HepG2 (cell line): Measurements from ENCODE around the gene COPE. TPM values are rescaled to one million over a fixed set of nuclear protein-coding genes. Genes with fewer than 3 reads are reported as not detected.
A peak's percentile ranks its signal among the peaks of the same experiment; 100 is the strongest.

Experiments used
- ATAC-seq: fragments of 200-7000 bp; cut with Tn5 transposase; 3 replicates; pipeline ENCODE4 v1.9.1; 2020; ENCODE audit warnings: mild to moderate bottlenecking, moderate library complexity
- BruUV-seq: library from RNA; stranded (reverse); fragments of 400-500 nt; replicated peaks from 2 replicates; lab custom pipeline; 2021; lab: Mats Ljungman, UMichigan
- CTCF ChIA-PET: fragments of 300-600 bp; formaldehyde crosslinking; extraction: SDS; loops from one replicate; lab custom pipeline; 2021; ENCODE audit warnings: low total read pairs, inconsistent platforms, low intra/inter-chr PET ratio; lab: Yijun Ruan, JAX
- POLR2A ChIA-PET: fragments of 350-600 bp; sonication (Branson Sonifier 250); formaldehyde crosslinking; loops from one replicate; lab custom pipeline; 2020; ENCODE audit warnings: antibody characterized with exemption, inconsistent platforms; lab: Yijun Ruan, JAX
- DNase-seq: peaks from one replicate; pipeline ENCODE4 v3.0.0-alpha.2; 2015; ENCODE audit warnings: low spot score
- FAIRE-seq: peaks from 3 replicates; lab custom pipeline; 2011; peaks lifted over from hg19 to GRCh38; lab: Jason Lieb, UNC
- H2AFZ ChIP-seq: one replicate; pipeline ENCODE4 v1.6.1; 2011; ENCODE audit warnings: low read length, inconsistent platforms
- H3K27ac ChIP-seq: fragments of 300-600 bp; 3 replicates; pipeline ENCODE4 v1.8.0; 2011; ENCODE audit warnings: mixed run types, mild to moderate bottlenecking, mixed read lengths, low read length, inconsistent platforms; ENCODE audit not compliant: insufficient read depth; ENCODE audit errors: extremely low read length
- H3K27me3 ChIP-seq, 2 experiments: fragments of 200-600 bp in 1 of 2; 2 replicates in 1 of 2; 3 replicates in 1 of 2; pipeline versions ENCODE4 v1.6.0 to v1.8.0; 2011; ENCODE audit warnings: low read length in 2 of 2, mild to moderate bottlenecking in 2 of 2, moderate library complexity in 2 of 2, inconsistent platforms in 1 of 2; ENCODE audit not compliant: insufficient read depth in 2 of 2, control insufficient read depth in 1 of 2
- H3K36me3 ChIP-seq, 2 experiments: fragments of 200-600 bp in 1 of 2; replicated peaks in 1 of 2; 2 replicates in 1 of 2; 3 replicates in 1 of 2; pipeline versions ENCODE4 v1.5.1 to v1.8.0; 2011; ENCODE audit warnings: low read length in 2 of 2, inconsistent platforms in 1 of 2; ENCODE audit not compliant: insufficient read depth in 2 of 2, control insufficient read depth in 1 of 2
- H3K4me1 ChIP-seq: 2 replicates; pipeline ENCODE4 v1.5.1; 2012; ENCODE audit warnings: low read length, inconsistent platforms; ENCODE audit not compliant: insufficient read depth
- H3K4me2 ChIP-seq: 2 replicates; pipeline ENCODE4 v1.6.0; 2011; ENCODE audit warnings: low read depth, low read length, inconsistent platforms
- H3K4me3 ChIP-seq, 3 experiments: fragments of 200-600 bp in 1 of 3; sonication (generic), shearing (Covaris generic) in 1 of 3; replicated peaks in 1 of 3; 2 replicates each; pipeline ENCODE4 v1.5.1; 2011 to 2016; ENCODE audit warnings: low read length in 3 of 3, inconsistent platforms in 2 of 3, low read depth in 2 of 3, mild to moderate bottlenecking in 2 of 3, control low read depth in 1 of 3, mixed read lengths in 1 of 3; ENCODE audit not compliant: insufficient read depth in 1 of 3
- H3K79me2 ChIP-seq: one replicate; pipeline ENCODE4 v1.6.1; 2011; ENCODE audit warnings: low read length, inconsistent platforms; ENCODE audit not compliant: insufficient read depth
- H3K9ac ChIP-seq: 2 replicates; pipeline ENCODE4 v1.6.0; 2011; ENCODE audit warnings: mild to moderate bottlenecking, low read depth, low read length, inconsistent platforms; ENCODE audit not compliant: insufficient read depth
- H3K9me3 ChIP-seq: 2 replicates; pipeline ENCODE4 v1.5.1; 2012; ENCODE audit warnings: mild to moderate bottlenecking, low read length
- H4K20me1 ChIP-seq: 2 replicates; pipeline ENCODE4 v1.6.0; 2011; ENCODE audit warnings: inconsistent platforms, mild to moderate bottlenecking, low read length, moderate library complexity; ENCODE audit not compliant: insufficient read depth
- MATR3 ChIP-seq: sonication (generic); formaldehyde crosslinking; IDR thresholded peaks from 2 replicates; pipeline ENCODE4 v1.4.0; 2020; ENCODE audit warnings: missing genetic modification reagents
- POLR2AphosphoS2 ChIP-seq: IDR thresholded peaks from 2 replicates; pipeline ENCODE4 v1.6.1; 2011; ENCODE audit warnings: low read depth, low read length, improper control_type of control experiment
- PTBP1 ChIP-seq: fragments of 200-400 bp; formaldehyde crosslinking; IDR thresholded peaks from 2 replicates; pipeline ENCODE4 v1.6.1; 2018; ENCODE audit warnings: low read length, low read depth; ENCODE audit not compliant: poor library complexity, severe bottlenecking
- SCMH1 ChIP-seq: sonication (generic); formaldehyde crosslinking; IDR thresholded peaks from 2 replicates; pipeline ENCODE4 v1.9.0; 2021; ENCODE audit warnings: missing genetic modification reagents, mild to moderate bottlenecking, borderline replicate concordance
- ZNF256 ChIP-seq: sonication (generic); formaldehyde crosslinking; conservative IDR thresholded peaks from 2 replicates; pipeline ENCODE4 v1.4.0; 2020; ENCODE audit warnings: missing genetic modification reagents
- ZNF280B ChIP-seq: sonication (generic); formaldehyde crosslinking; IDR thresholded peaks from 2 replicates; pipeline ENCODE4 v1.5.0; 2020; ENCODE audit warnings: missing genetic modification reagents, mild to moderate bottlenecking, borderline replicate concordance
- ZNF547 ChIP-seq: sonication (generic); formaldehyde crosslinking; IDR thresholded peaks from 2 replicates; pipeline ENCODE4 v1.5.1; 2020; ENCODE audit warnings: mild to moderate bottlenecking, missing genetic modification reagents
- ZNF761 ChIP-seq: sonication (generic); formaldehyde crosslinking; conservative IDR thresholded peaks from 2 replicates; pipeline ENCODE4 v1.4.0; 2020; ENCODE audit warnings: mild to moderate bottlenecking, missing genetic modification reagents
- WGBS: methylation state at CpG from one replicate; pipeline ENCODE4 v1.1.6; 2017; ENCODE audit warnings: low lambda C conversion rate; 5-methylcytosine and 5-hydroxymethylcytosine counted together
- in situ Hi-C: cut with HindIII; loops from 2 replicates; pipeline ENCODE4 v1.10.0; 2017; ENCODE audit warnings: low pct_unique_long_range_greater_than_20kb; ENCODE audit not compliant: extremely low pct_ligation_motif_present
- intact Hi-C: fragments of 100-400 bp; cut with micrococcal nuclease; formaldehyde crosslinking; loops from one replicate; pipeline ENCODE4 v1.10.0; 2022; ENCODE audit not compliant: unreplicated experiment
- polyA plus RNA-seq, 8 experiments: library from polyadenylated mRNA; depleted of rRNA in 3 of 8; stranded (reverse) in 7 of 8; unstranded in 1 of 8; fragments of >200 nt; fragmentation: Illumina TruSeq in 4 of 8; extraction: Trizol in 4 of 8; gene quantifications; 2 replicates each; pipeline versions ENCODE4 v1.2.1 to v1.2.3, GENCODE V29; 2011 to 2016; ENCODE audit warnings: low read depth in 4 of 8, missing spikeins in 1 of 8, mixed read lengths in 1 of 8; ENCODE audit not compliant: insufficient read depth in 1 of 8
- total RNA-seq, 5 experiments: library from RNA; depleted of rRNA; stranded (reverse); fragments of >200 nt; fragmentation: Illumina TruSeq; extraction: Trizol; gene quantifications; 2 replicates each; pipeline ENCODE4 v1.2.3, GENCODE V29; 2016; ENCODE audit warnings: low read depth in 1 of 5
- TF ChIP-seq, protein P1 (sequence below): IDR thresholded peaks from 2 replicates; pipeline ENCODE4 v1.6.1; 2018; ENCODE audit warnings: missing genetic modification reagents

The COPE gene
- total and polyA plus RNA-seq, 2 of the 13 experiments (the other 11 are each of a cell fraction or from before 2014, with no cell fraction given) = 189 to 205 TPM

DNA sequence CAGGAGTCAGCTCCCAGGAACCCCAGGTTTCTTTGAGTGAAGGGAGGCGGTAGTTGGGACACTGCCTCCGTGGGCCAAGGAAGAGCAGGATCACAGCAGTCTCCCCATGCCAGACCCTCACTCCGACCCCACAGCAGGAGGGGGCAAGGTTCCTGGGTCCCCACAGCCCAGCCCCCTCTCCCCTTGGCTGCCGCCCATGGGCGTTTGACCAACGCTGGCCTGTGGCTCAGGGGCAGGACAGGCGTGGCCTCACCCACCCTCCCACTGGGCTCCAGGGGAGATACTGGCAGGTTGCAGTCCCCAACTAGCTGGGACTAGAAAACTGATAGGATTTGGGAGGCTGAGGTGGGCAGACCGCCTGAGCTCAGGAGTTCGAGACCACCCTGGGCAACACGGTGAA, 9.2 kb downstream of the COPE start (continued):
- TF ChIP-seq, protein P1, sequence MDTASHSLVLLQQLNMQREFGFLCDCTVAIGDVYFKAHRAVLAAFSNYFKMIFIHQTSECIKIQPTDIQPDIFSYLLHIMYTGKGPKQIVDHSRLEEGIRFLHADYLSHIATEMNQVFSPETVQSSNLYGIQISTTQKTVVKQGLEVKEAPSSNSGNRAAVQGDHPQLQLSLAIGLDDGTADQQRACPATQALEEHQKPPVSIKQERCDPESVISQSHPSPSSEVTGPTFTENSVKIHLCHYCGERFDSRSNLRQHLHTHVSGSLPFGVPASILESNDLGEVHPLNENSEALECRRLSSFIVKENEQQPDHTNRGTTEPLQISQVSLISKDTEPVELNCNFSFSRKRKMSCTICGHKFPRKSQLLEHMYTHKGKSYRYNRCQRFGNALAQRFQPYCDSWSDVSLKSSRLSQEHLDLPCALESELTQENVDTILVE = no peak

DNA sequence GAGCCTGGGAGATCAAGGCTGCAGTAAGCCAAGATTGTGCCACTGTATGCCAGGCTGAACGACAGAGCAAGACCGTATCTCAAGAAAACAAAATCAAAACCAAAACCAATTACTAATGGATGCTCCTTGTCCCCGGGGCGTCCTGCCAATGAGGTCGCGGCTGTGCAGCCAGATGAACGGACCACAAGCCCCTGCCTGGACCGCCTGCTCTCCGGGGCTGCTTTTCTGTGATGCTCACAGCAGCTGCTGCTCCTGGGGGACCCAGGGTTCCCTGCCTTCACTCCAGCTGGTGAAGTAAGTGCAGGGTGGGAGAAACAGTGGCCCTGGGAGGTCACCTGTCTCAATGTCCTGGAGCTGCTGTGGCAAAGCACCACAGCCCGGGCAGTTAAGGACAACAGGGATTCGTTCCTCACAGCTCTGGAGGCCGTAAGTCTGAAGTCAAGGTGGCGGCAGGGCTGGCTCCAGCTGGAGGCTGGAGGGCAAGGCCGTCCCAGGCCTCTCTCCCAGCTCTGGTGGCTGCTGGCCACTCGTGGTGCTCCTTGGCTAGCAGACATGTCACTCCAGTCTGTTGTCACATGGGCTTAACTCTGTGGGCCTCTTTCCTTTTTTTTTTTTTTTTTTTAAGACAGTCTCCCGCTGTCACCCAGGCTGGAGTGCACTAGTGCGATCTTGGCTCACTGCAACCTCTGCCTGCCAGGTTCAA, 10.1 kb downstream of the COPE start:
- FAIRE-seq (no peak), ATAC-seq (no peak), DNase-seq (no peak)
- peaks cover 4% of the 10 kb centered on the region for H3K79me2 ChIP-seq
- no peaks in the 10 kb centered on the region for H3K27me3 ChIP-seq
- intact Hi-C loops (no loop called here), in situ Hi-C loops (no loop called here)
- WGBS = 97% methylated on average over 13 of the region's 17 CpGs
- H3K9me3 ChIP-seq = no peaks in the 10 kb centered on the region
- H3K9ac ChIP-seq = no peak overlapping the region
- ChIA-PET CTCF (no interaction called here), POLR2A (interaction anchor here (1.3 kb wide), 1 partner anchor 13 kb away, joined by 3 read pairs; the partner anchor contains the start of gene CERS1)
- H3K27ac ChIP-seq = no peak overlapping the region
- BruUV-seq = TSS peak; percentile 45
- H2AFZ ChIP-seq = no peak overlapping the region
- no peak for TF ChIP-seq ZNF761 (CRISPR knock-in tag)
- no peak for TF ChIP-seq ZNF547 (CRISPR knock-in tag)
- no peak for TF ChIP-seq ZNF256
- no peak for TF ChIP-seq MATR3
- no peak for TF ChIP-seq POLR2AphosphoS2
- no peak for TF ChIP-seq SCMH1 (CRISPR knock-in tag)
- no peak for TF ChIP-seq PTBP1
- no peak for TF ChIP-seq ZNF280B (CRISPR knock-in tag)
- no peak overlapping the region for H3K4me2 ChIP-seq
- no peak overlapping the region for H3K4me3 ChIP-seq
- no peaks in the 10 kb centered on the region for H3K4me1 ChIP-seq
- H3K36me3 ChIP-seq = peaks cover 33 to 64% of the 10 kb centered on the region in 2 experiments
- no peaks in the 10 kb centered on the region for H4K20me1 ChIP-seq
